HCT116 (cell line): ENCODE data around the gene CMIP. TPM values are rescaled to one million over a fixed set of nuclear protein-coding genes. Genes with fewer than 3 reads are reported as not detected.

Experiments used
- ATAC-seq: fragments of 200-7000 bp; cut with Tn5 transposase; 2 replicates; pipeline ENCODE4 v1.9.1; 2020; ENCODE audit warnings: mild to moderate bottlenecking, moderate library complexity
- BruUV-seq: library from RNA; stranded (reverse); fragments of 400-500 nt; replicated peaks from 2 replicates; lab custom pipeline; 2021; lab: Mats Ljungman, UMichigan
- CTCF ChIA-PET: fragments of 300-600 bp; sonication (Branson Sonifier 250); formaldehyde crosslinking; loops from one replicate; lab custom pipeline; 2021; ENCODE audit warnings: antibody characterized with exemption; lab: Charles Lee
- POLR2A ChIA-PET: fragments of 300-600, 350-600 bp; sonication (Branson Sonifier 250); formaldehyde crosslinking; loops from one replicate; lab custom pipeline; 2021; ENCODE audit warnings: antibody characterized with exemption; lab: Charles Lee
- RAD21 ChIA-PET, 2 experiments: fragments of 300-600 bp; sonication (Branson Sonifier 250); formaldehyde crosslinking; loops; one replicate each; lab custom pipeline; 2023; ENCODE audit warnings: low total read pairs in 2 of 2; ENCODE audit not compliant: uncharacterized antibody in 2 of 2, unreplicated experiment in 2 of 2, low non-redundant PET in 1 of 2; lab: Charles Lee
- DNase-seq: peaks from one replicate; pipeline ENCODE4 v3.0.0-alpha.2; 2010; ENCODE audit warnings: low read depth, low spot score
- H2AFZ ChIP-seq: fragments of 200-600 bp; shearing (Covaris generic), sonication (generic); 2 replicates; pipeline ENCODE4 v1.6.1; 2017; ENCODE audit warnings: low read depth, mixed run types, mixed read lengths, antibody characterized with exemption, low read length; ENCODE audit not compliant: poor library complexity, severe bottlenecking
- H3K27ac ChIP-seq: 2 replicates; pipeline ENCODE4 v1.5.1; 2012; ENCODE audit warnings: low read depth, low read length
- H3K27me3 ChIP-seq: fragments of 200-600 bp; sonication (generic); 2 replicates; pipeline ENCODE4 v1.6.1; 2016; ENCODE audit warnings: mixed run types, low read length, mixed read lengths; ENCODE audit not compliant: insufficient read depth
- H3K36me3 ChIP-seq, 2 experiments: fragments of 200-500 bp in 1 of 2; fragments of 200-600 bp in 1 of 2; sonication (Bioruptor generic) in 1 of 2; sonication (generic) in 1 of 2; 2 replicates each; pipeline versions ENCODE4 v1.5.1 to v1.6.1; 2014 to 2016; ENCODE audit warnings: low read length in 2 of 2, inconsistent platforms in 1 of 2, mixed read lengths in 1 of 2, mixed run types in 1 of 2; ENCODE audit not compliant: insufficient read depth in 2 of 2, control insufficient read depth in 1 of 2
- H3K4me1 ChIP-seq, 2 experiments: fragments of 200-600 bp in 1 of 2; sonication (generic) in 1 of 2; 2 replicates each; pipeline versions ENCODE4 v1.5.1 to v1.6.1; 2012 to 2017; ENCODE audit warnings: low read length in 2 of 2, inconsistent platforms in 1 of 2, mild to moderate bottlenecking in 1 of 2, mixed read lengths in 1 of 2, mixed run types in 1 of 2, moderate library complexity in 1 of 2; ENCODE audit not compliant: insufficient read depth in 2 of 2, control insufficient read depth in 1 of 2
- H3K4me2 ChIP-seq: fragments of 200-600 bp; sonication (generic); 2 replicates; pipeline ENCODE4 v1.6.1; 2017; ENCODE audit warnings: mixed run types, low read length, mixed read lengths
- H3K4me3 ChIP-seq, 2 experiments: fragments of 200-600 bp in 1 of 2; sonication (generic) in 1 of 2; replicated peaks in 1 of 2; 2 replicates each; pipeline ENCODE4 v1.5.1; 2011 to 2016; ENCODE audit warnings: low read length in 2 of 2, control low read depth in 1 of 2, low read depth in 1 of 2, mild to moderate bottlenecking in 1 of 2, mixed read lengths in 1 of 2, mixed run types in 1 of 2
- H3K79me2 ChIP-seq: fragments of 200-600 bp; sonication (generic); 2 replicates; pipeline ENCODE4 v1.6.1; 2017; ENCODE audit warnings: mild to moderate bottlenecking, mixed run types, low read length, moderate library complexity, mixed read lengths; ENCODE audit not compliant: insufficient read depth
- H3K9ac ChIP-seq: fragments of 200-600 bp; sonication (generic); 2 replicates; pipeline ENCODE4 v1.6.1; 2016; ENCODE audit warnings: low read length, mixed read lengths
- H3K9me2 ChIP-seq: fragments of 200-600 bp; sonication (generic), shearing (Covaris generic); 2 replicates; pipeline ENCODE4 v1.6.1; 2017; ENCODE audit warnings: mixed run types, mild to moderate bottlenecking, moderate library complexity; ENCODE audit not compliant: insufficient read depth
- H3K9me3 ChIP-seq, 2 experiments: fragments of 200-500 bp in 1 of 2; fragments of 200-600 bp in 1 of 2; sonication (Bioruptor generic) in 1 of 2; sonication (generic) in 1 of 2; 2 replicates each; pipeline ENCODE4 v1.6.1; 2014 to 2017; ENCODE audit warnings: low read length in 2 of 2, mixed read lengths in 2 of 2, inconsistent platforms in 1 of 2, low read depth in 1 of 2, mild to moderate bottlenecking in 1 of 2, mixed run types in 1 of 2, moderate library complexity in 1 of 2; ENCODE audit not compliant: control insufficient read depth in 1 of 2, insufficient read depth in 1 of 2
- H4K20me1 ChIP-seq: fragments of 200-600 bp; sonication (generic), shearing (Covaris generic); 2 replicates; pipeline ENCODE4 v1.6.1; 2017; ENCODE audit warnings: mixed run types, mild to moderate bottlenecking, moderate library complexity; ENCODE audit not compliant: insufficient read depth
- ATF3 ChIP-seq: IDR thresholded peaks from 2 replicates; pipeline ENCODE4 v1.6.1; 2012
- CEBPB ChIP-seq: IDR thresholded peaks from 2 replicates; pipeline ENCODE4 v1.6.1; 2012; ENCODE audit warnings: low read depth
- EGR1 ChIP-seq: IDR thresholded peaks from 2 replicates; pipeline ENCODE4 v1.6.1; 2012; ENCODE audit warnings: low read depth
- ELF1 ChIP-seq: IDR thresholded peaks from 2 replicates; pipeline ENCODE4 v1.6.1; 2012; ENCODE audit warnings: low read depth, borderline replicate concordance
- EZH2 ChIP-seq: fragments of 200-600 bp; sonication (generic); IDR thresholded peaks from 2 replicates; pipeline ENCODE4 v1.6.1; 2017; ENCODE audit warnings: antibody characterized with exemption, mixed run types
- MAX ChIP-seq: IDR thresholded peaks from 2 replicates; pipeline ENCODE4 v1.6.1; 2012
- POLR2AphosphoS5 ChIP-seq: IDR thresholded peaks from 2 replicates; pipeline ENCODE4 v1.6.1; 2011; ENCODE audit warnings: mild to moderate bottlenecking, low read depth, low read length, moderate library complexity
- SP1 ChIP-seq: IDR thresholded peaks from 2 replicates; pipeline ENCODE4 v1.6.1; 2012; ENCODE audit warnings: low read depth
- SRF ChIP-seq: IDR thresholded peaks from 2 replicates; pipeline ENCODE4 v1.6.1; 2012; ENCODE audit warnings: low read depth
- TCF7L2 ChIP-seq: IDR thresholded peaks from 2 replicates; pipeline ENCODE4 v1.7.0; 2011; ENCODE audit warnings: borderline replicate concordance, inconsistent platforms; ENCODE audit not compliant: insufficient read depth, insufficient read length; ENCODE audit errors: extremely low read depth
- YY1 ChIP-seq: IDR thresholded peaks from 2 replicates; pipeline ENCODE4 v1.6.1; 2011; ENCODE audit warnings: low read length, low read depth, moderate library complexity, mild to moderate bottlenecking; ENCODE audit not compliant: insufficient replicate concordance; ENCODE audit errors: extremely low read depth
- ZNF274 ChIP-seq: fragments of 200-500 bp; sonication (Bioruptor generic); IDR thresholded peaks from 2 replicates; pipeline ENCODE4 v1.6.1; 2014; ENCODE audit warnings: mild to moderate bottlenecking, low read depth, low read length, inconsistent platforms
- intact Hi-C: fragments of 100-400 bp; cut with micrococcal nuclease; formaldehyde crosslinking; loops from 2 replicates; pipeline ENCODE4 v1.10.0; 2022
- total RNA-seq: library from RNA; stranded (reverse); gene quantifications from one replicate; pipeline ENCODE4 v1.2.1, GENCODE V29; 2021; ENCODE audit not compliant: unreplicated experiment
- TF ChIP-seq, protein P1 (sequence below), 3 experiments: fragments of 200-600 bp in 1 of 3; sonication (generic) in 1 of 3; IDR thresholded peaks in 2 of 3; conservative IDR thresholded peaks in 1 of 3; 2 replicates each; pipeline ENCODE4 v1.5.1; 2012 to 2017; ENCODE audit warnings: low read depth in 2 of 3, low read length in 2 of 3, antibody characterized with exemption in 1 of 3, borderline replicate concordance in 1 of 3, control low read depth in 1 of 3, mild to moderate bottlenecking in 1 of 3, mixed read lengths in 1 of 3, mixed run types in 1 of 3, moderate library complexity in 1 of 3; ENCODE audit not compliant: insufficient read depth in 1 of 3
- TF ChIP-seq, protein P2 (sequence below): IDR thresholded peaks from 2 replicates; pipeline ENCODE4 v1.6.1; 2011; ENCODE audit warnings: mild to moderate bottlenecking, low read length, moderate library complexity; ENCODE audit not compliant: insufficient replicate concordance; ENCODE audit errors: extremely low read depth
- TF ChIP-seq, protein P3 (sequence below): IDR thresholded peaks from 2 replicates; pipeline ENCODE4 v1.6.1; 2012; ENCODE audit warnings: low read depth

CMIP gene
- total RNA-seq, 1 experiment from 2014 or later, result 64.6 TPM

- ATAC-seq, result no peak
- no TSS peak for BruUV-seq
- H3K36me3 ChIP-seq, result no peaks in the 10 kb centered on the region
- RAD21 ChIA-PET, result no interaction called here
- H3K79me2 ChIP-seq, result no peaks in the 10 kb centered on the region
- no peak overlapping the region for H2AFZ ChIP-seq
- no peaks in the 10 kb centered on the region for H3K9me2 ChIP-seq
- H3K27me3 ChIP-seq, result no peaks in the 10 kb centered on the region
- no peak overlapping the region for H3K9ac ChIP-seq
- no peaks in the 10 kb centered on the region for H3K9me3 ChIP-seq
- H3K27ac ChIP-seq, result no peak overlapping the region
- peaks cover 8 to 30% of the 10 kb centered on the region in 2 experiments for H3K4me1 ChIP-seq
- H3K4me3 ChIP-seq, result no peak overlapping the region
- no peaks in the 10 kb centered on the region for H4K20me1 ChIP-seq
- no peak for DNase-seq
- TF ChIP-seq, protein P1, sequence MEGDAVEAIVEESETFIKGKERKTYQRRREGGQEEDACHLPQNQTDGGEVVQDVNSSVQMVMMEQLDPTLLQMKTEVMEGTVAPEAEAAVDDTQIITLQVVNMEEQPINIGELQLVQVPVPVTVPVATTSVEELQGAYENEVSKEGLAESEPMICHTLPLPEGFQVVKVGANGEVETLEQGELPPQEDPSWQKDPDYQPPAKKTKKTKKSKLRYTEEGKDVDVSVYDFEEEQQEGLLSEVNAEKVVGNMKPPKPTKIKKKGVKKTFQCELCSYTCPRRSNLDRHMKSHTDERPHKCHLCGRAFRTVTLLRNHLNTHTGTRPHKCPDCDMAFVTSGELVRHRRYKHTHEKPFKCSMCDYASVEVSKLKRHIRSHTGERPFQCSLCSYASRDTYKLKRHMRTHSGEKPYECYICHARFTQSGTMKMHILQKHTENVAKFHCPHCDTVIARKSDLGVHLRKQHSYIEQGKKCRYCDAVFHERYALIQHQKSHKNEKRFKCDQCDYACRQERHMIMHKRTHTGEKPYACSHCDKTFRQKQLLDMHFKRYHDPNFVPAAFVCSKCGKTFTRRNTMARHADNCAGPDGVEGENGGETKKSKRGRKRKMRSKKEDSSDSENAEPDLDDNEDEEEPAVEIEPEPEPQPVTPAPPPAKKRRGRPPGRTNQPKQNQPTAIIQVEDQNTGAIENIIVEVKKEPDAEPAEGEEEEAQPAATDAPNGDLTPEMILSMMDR (IDR thresholded peaks at IDR 0.05 in 2 of 3, conservative IDR thresholded peaks at IDR 0.05 in 1 of 3; ENCODE audit: borderline replicate concordance in 1 of 3, insufficient read depth in 1 of 3, low read depth in 2 of 3, low read length in 2 of 3), result no peak
- TF ChIP-seq EZH2 (no peak), TCF7L2 (no peak), EGR1 (no peak), MAX (no peak), SRF (no peak), ZNF274 (no peak), ATF3 (no peak), YY1 (no peak), POLR2AphosphoS5 (no peak), ELF1 (no peak), CEBPB (no peak), SP1 (no peak)
- TF ChIP-seq, protein P2, sequence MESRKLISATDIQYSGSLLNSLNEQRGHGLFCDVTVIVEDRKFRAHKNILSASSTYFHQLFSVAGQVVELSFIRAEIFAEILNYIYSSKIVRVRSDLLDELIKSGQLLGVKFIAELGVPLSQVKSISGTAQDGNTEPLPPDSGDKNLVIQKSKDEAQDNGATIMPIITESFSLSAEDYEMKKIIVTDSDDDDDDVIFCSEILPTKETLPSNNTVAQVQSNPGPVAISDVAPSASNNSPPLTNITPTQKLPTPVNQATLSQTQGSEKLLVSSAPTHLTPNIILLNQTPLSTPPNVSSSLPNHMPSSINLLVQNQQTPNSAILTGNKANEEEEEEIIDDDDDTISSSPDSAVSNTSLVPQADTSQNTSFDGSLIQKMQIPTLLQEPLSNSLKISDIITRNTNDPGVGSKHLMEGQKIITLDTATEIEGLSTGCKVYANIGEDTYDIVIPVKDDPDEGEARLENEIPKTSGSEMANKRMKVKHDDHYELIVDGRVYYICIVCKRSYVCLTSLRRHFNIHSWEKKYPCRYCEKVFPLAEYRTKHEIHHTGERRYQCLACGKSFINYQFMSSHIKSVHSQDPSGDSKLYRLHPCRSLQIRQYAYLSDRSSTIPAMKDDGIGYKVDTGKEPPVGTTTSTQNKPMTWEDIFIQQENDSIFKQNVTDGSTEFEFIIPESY, result no peak
- TF ChIP-seq, protein P3, sequence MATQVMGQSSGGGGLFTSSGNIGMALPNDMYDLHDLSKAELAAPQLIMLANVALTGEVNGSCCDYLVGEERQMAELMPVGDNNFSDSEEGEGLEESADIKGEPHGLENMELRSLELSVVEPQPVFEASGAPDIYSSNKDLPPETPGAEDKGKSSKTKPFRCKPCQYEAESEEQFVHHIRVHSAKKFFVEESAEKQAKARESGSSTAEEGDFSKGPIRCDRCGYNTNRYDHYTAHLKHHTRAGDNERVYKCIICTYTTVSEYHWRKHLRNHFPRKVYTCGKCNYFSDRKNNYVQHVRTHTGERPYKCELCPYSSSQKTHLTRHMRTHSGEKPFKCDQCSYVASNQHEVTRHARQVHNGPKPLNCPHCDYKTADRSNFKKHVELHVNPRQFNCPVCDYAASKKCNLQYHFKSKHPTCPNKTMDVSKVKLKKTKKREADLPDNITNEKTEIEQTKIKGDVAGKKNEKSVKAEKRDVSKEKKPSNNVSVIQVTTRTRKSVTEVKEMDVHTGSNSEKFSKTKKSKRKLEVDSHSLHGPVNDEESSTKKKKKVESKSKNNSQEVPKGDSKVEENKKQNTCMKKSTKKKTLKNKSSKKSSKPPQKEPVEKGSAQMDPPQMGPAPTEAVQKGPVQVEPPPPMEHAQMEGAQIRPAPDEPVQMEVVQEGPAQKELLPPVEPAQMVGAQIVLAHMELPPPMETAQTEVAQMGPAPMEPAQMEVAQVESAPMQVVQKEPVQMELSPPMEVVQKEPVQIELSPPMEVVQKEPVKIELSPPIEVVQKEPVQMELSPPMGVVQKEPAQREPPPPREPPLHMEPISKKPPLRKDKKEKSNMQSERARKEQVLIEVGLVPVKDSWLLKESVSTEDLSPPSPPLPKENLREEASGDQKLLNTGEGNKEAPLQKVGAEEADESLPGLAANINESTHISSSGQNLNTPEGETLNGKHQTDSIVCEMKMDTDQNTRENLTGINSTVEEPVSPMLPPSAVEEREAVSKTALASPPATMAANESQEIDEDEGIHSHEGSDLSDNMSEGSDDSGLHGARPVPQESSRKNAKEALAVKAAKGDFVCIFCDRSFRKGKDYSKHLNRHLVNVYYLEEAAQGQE, result no peak
- TF ChIP-seq, all 23 proteins: peak for 0
- no peak overlapping the region for H3K4me2 ChIP-seq
- POLR2A ChIA-PET, result interaction anchor here (0.5 kb wide), 1 partner anchor 127 kb away, joined by 3 read pairs; no protein-coding TSS in a partner anchor
- CTCF ChIA-PET, result no interaction called here
- intact Hi-C loops, result no loop called here
Measured at GRCh38 chr16:81754858-81755257, 310.2 kb downstream of the CMIP start.
